HUES64 (cell line): ENCODE data around the gene ENTPD5.
A peak's percentile ranks its signal among the peaks of the same experiment; 100 is the strongest.
"Not testable (repeated sequence)": the region's sequence is repeated elsewhere in the genome, so short reads cannot be mapped to it uniquely, and the experiment has no call there.

Source experiments
- H3K27ac ChIP-seq: 2 replicates; pipeline ENCODE4 v1.7.0; 2013; ENCODE audit warnings: low read depth, low read length, inconsistent platforms
- H3K27me3 ChIP-seq: 2 replicates; pipeline ENCODE4 v1.6.1; 2013; ENCODE audit warnings: mild to moderate bottlenecking, low read length; ENCODE audit not compliant: insufficient read depth
- H3K36me3 ChIP-seq: 2 replicates; pipeline ENCODE4 v1.6.1; 2013; ENCODE audit warnings: mild to moderate bottlenecking, low read length; ENCODE audit not compliant: insufficient read depth
- H3K4me1 ChIP-seq: 2 replicates; pipeline ENCODE4 v1.6.1; 2013; ENCODE audit warnings: mild to moderate bottlenecking, low read length, moderate library complexity; ENCODE audit not compliant: insufficient read depth
- H3K4me3 ChIP-seq: 2 replicates; pipeline ENCODE4 v1.5.1; 2013; ENCODE audit warnings: mild to moderate bottlenecking, low read length, moderate library complexity
- H3K9ac ChIP-seq: 2 replicates; pipeline ENCODE4 v1.6.1; 2013; ENCODE audit warnings: mild to moderate bottlenecking, low read depth, low read length
- H3K9me3 ChIP-seq: 2 replicates; pipeline ENCODE4 v1.6.1; 2013; ENCODE audit warnings: low read depth, low read length; ENCODE audit not compliant: insufficient read depth
- WGBS: fragments of 150-250, 120-280 bp; methylation state at CpG from one replicate; pipeline ENCODE4 v1.1.7; 2013; ENCODE audit warnings: missing lambda C conversion rate; 5-methylcytosine and 5-hydroxymethylcytosine counted together

ENTPD5 gene

GRCh38 chr14:74035556-74035955 lies 16.5 kb upstream of the ENTPD5 start:
- Histone ChIP-seq H3K36me3 (no peaks in the 10 kb centered on the region), H3K4me1 (no peaks in the 10 kb centered on the region), H3K4me3 (no peak overlapping the region), H3K27ac (no peak overlapping the region), H3K27me3 (no peaks in the 10 kb centered on the region), H3K9me3 (no peaks in the 10 kb centered on the region), H3K9ac (no peak overlapping the region)
- WGBS = 89% methylated on average over 2 of the region's 4 CpGs

- H3K36me3 ChIP-seq = no peaks in the 10 kb centered on the region
- no peaks in the 10 kb centered on the region for H3K4me1 ChIP-seq
- WGBS = 96% methylated on average over 3 of the region's 3 CpGs
- no peak overlapping the region for H3K9ac ChIP-seq
- H3K27ac ChIP-seq = no peak overlapping the region
- H3K27me3 ChIP-seq = no peaks in the 10 kb centered on the region
- no peak overlapping the region for H3K4me3 ChIP-seq
- no peaks in the 10 kb centered on the region for H3K9me3 ChIP-seq
Measured at GRCh38 chr14:74034572-74034971, 15.5 kb upstream of the ENTPD5 start.

DNA sequence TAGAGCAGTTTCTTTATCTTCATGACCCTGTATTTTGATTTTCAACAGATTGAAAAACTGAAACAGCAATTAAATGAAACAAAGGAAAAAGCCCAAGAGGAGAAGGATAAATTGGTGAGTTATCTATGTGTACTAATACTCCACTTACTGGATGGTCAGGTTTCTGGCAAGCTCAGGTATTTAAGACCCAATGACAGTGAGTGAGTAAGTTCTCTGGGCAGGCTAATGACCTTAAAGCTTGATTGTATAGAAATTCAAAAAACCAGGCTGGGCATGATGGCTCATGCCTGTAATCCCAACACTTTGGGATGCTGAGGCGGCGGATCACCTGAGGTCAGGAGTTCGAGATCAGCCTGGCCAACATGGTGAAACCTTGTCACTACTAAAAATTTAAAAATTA lies 10.0 kb upstream of the ENTPD5 start:
- WGBS = 91% methylated on average over 3 of the region's 3 CpGs
- Histone ChIP-seq H3K4me3 (no peak overlapping the region), H3K27me3 (no peaks in the 10 kb centered on the region), H3K4me1 (no peaks in the 10 kb centered on the region), H3K27ac (no peak overlapping the region), H3K9me3 (no peaks in the 10 kb centered on the region), H3K36me3 (no peaks in the 10 kb centered on the region), H3K9ac (no peak overlapping the region)

GRCh38 chr14:74022346-74022745 lies 3.3 kb upstream of the ENTPD5 start:
- no peaks in the 10 kb centered on the region for H3K4me1 ChIP-seq
- no peak overlapping the region for H3K27ac ChIP-seq
- H3K9me3 ChIP-seq = no peaks in the 10 kb centered on the region
- no peak overlapping the region for H3K9ac ChIP-seq
- 93% methylated on average over 3 of the region's 4 CpGs for WGBS
- no peak overlapping the region for H3K4me3 ChIP-seq
- H3K27me3 ChIP-seq = 0 out of 2 replicates have a peak, but pooled peaks cover 4% of the 10 kb centered on the region
- no peaks in the 10 kb centered on the region for H3K36me3 ChIP-seq

DNA sequence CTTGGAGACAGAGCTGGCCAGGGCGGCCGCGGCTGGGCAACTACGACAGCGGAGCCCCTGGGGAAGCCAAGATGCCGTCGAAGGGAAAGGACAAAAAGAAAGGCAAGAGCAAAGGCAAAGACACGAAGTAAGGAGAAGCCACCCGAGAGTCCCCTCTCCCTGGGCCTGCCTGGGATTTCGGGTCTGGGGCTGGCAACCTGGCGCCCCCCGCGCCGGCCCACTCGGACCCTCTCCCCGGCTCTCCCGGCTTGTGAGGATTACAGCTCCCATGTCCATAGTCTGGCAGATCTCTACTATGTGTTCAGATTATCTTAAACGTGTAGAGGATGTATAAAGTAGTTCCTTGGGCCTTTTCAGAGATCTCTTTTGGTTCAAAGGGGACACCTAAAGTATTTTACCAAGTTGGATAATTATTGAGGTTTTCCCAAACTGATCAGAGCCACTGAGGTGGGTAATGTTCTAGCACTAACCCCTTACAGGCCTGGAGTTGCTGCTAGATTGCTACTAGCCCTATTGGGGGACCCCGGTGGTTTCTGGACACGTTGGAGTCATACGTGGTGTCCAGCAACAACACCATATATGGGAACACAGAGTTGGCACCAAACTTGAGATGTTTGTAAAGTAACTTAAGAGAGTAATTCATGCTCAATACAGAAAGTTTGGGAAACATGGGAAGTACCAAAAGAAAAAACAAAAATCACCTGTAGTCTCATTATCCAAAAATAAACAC lies 485 bp upstream of the ENTPD5 start:
- H3K4me3 ChIP-seq = peak overlapping the region; percentile 92
- H3K9ac ChIP-seq = peak overlapping the region; percentile 84; the same call in 1 of the 2 replicates

GRCh38 chr14:74018174-74018585 lies 908 bp downstream of the ENTPD5 start:
- no peak overlapping the region for H3K27ac ChIP-seq
- H3K27me3 ChIP-seq = 0 out of 2 replicates have a peak, but pooled peaks cover 4% of the 10 kb centered on the region
- H3K9ac ChIP-seq = peak overlapping the region; percentile 84
- H3K36me3 ChIP-seq = peaks cover 11% of the 10 kb centered on the region
- no peaks in the 10 kb centered on the region for H3K9me3 ChIP-seq
- no peaks in the 10 kb centered on the region for H3K4me1 ChIP-seq
- peak overlapping the region; percentile 92 for H3K4me3 ChIP-seq
- WGBS = 40% methylated on average over 5 of the region's 8 CpGs

More for the DNA sequence above, 485 bp upstream of the ENTPD5 start:
- no peak overlapping the region for H3K27ac ChIP-seq
- no peaks in the 10 kb centered on the region for H3K4me1 ChIP-seq
- 0 out of 2 replicates have a peak, but pooled peaks cover 4% of the 10 kb centered on the region for H3K27me3 ChIP-seq
- no peaks in the 10 kb centered on the region for H3K9me3 ChIP-seq
- peaks cover 1% of the 10 kb centered on the region; the same call in 1 of the 2 replicates for H3K36me3 ChIP-seq
- 14% methylated on average over 21 of the region's 21 CpGs for WGBS

- H3K9ac ChIP-seq = no peak overlapping the region
- peaks cover 16% of the 10 kb centered on the region for H3K36me3 ChIP-seq
- 0 out of 2 replicates have a peak, but pooled peaks cover 4% of the 10 kb centered on the region for H3K27me3 ChIP-seq
- no peak overlapping the region for H3K27ac ChIP-seq
- H3K4me1 ChIP-seq = no peaks in the 10 kb centered on the region
- no peak overlapping the region for H3K4me3 ChIP-seq
- no peaks in the 10 kb centered on the region for H3K9me3 ChIP-seq
Measured at GRCh38 chr14:74015963-74016362, 3.1 kb downstream of the ENTPD5 start.

DNA sequence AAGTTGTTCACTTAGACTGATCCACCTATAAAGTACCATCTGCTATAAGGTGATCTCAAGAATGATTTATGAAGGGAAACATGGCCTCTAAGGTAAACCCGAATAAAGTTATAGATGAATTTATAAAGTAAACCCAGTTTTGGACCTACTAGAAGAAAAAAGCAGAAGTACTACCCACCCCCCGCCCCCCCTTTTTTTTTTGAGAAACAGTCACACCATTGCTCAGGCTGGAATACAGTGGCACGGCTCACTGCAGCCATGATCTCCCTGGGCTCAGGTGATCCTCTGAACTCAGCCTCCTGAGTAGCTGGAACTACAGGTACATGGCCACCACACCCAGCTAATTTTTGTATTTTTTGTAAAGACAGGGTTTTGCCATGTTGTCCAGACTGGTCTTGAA lies 3.9 kb downstream of the ENTPD5 start:
- Histone ChIP-seq H3K4me3 (no peak overlapping the region), H3K9me3 (no peaks in the 10 kb centered on the region), H3K4me1 (no peaks in the 10 kb centered on the region), H3K27ac (no peak overlapping the region), H3K36me3 (peaks cover 16% of the 10 kb centered on the region), H3K27me3 (0 out of 2 replicates have a peak, but pooled peaks cover 4% of the 10 kb centered on the region), H3K9ac (no peak overlapping the region)
- 98% methylated on average over 2 of the region's 3 CpGs for WGBS

GRCh38 chr14:74014299-74014698 lies 4.8 kb downstream of the ENTPD5 start:
- Histone ChIP-seq H3K9ac (no peak overlapping the region), H3K4me1 (no peaks in the 10 kb centered on the region), H3K27ac (no peak overlapping the region), H3K36me3 (peaks cover 20% of the 10 kb centered on the region), H3K9me3 (no peaks in the 10 kb centered on the region), H3K27me3 (0 out of 2 replicates have a peak, but pooled peaks cover 4% of the 10 kb centered on the region), H3K4me3 (no peak overlapping the region)
- 100% methylated on average over 1 of the region's 1 CpG for WGBS

- Histone ChIP-seq H3K4me3 (no peak overlapping the region), H3K36me3 (peaks cover 20% of the 10 kb centered on the region), H3K4me1 (no peaks in the 10 kb centered on the region), H3K9me3 (no peaks in the 10 kb centered on the region), H3K9ac (no peak overlapping the region), H3K27me3 (no peaks in the 10 kb centered on the region), H3K27ac (no peak overlapping the region)
- 100% methylated on average over 2 of the region's 2 CpGs for WGBS
Measured at GRCh38 chr14:74008843-74009499, 10.1 kb downstream of the ENTPD5 start.

GRCh38 chr14:74005664-74006063 lies 13.4 kb downstream of the ENTPD5 start:
- H3K4me1 ChIP-seq, H3K36me3 ChIP-seq, H3K27ac ChIP-seq, H3K4me3 ChIP-seq, H3K27me3 ChIP-seq, H3K9me3 ChIP-seq, H3K9ac ChIP-seq: not testable (repeated sequence)
- WGBS = 97% methylated on average over 3 of the region's 3 CpGs
